ENCODE measurements around the gene HMMR.

DNA sequence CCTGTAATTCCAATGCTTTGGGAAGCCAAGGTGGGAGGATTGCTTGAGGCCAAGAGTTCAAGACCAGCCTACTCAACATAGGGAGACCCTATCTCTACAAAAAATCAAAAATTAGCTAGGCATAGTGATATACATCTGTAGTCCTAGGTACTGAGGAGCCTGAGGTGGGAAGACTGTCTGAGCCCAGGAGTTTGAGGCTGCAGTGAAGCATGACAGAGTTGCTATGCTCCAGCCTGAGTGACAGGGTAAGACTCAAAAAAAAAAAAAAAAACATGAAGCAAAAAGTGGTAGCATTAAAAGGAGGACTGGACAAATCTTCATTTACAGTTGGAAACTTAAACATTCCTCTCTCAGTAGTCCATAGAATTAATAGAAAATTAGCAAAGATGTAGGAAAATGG, 13.2 kb upstream of the HMMR start:
- TF ChIP-seq POLR2A (IDR thresholded peaks at IDR 0.05; ENCODE audit: low read length) = no peak
- no peak for TF ChIP-seq GATA1 (IDR thresholded peaks at IDR 0.05; ENCODE audit: low read depth, low read length)

Measured in erythroblast (primary cell).